Epithelial cell of esophagus (primary cell): ENCODE measurements around the gene CTDSP1.

ENCODE experiments used
- DNase-seq: peaks from one replicate; pipeline ENCODE4 v3.0.0; 2010; ENCODE audit warnings: low read depth
- H3K4me3 ChIP-seq: 2 replicates; pipeline ENCODE4 v1.5.1; 2011; ENCODE audit warnings: mild to moderate bottlenecking, low read length, control low read depth
- TF ChIP-seq, protein P1 (sequence below): IDR thresholded peaks from 2 replicates; pipeline ENCODE4 v1.5.1; 2011; ENCODE audit warnings: low read depth, mild to moderate bottlenecking, low read length, control low read depth, inconsistent platforms; ENCODE audit not compliant: insufficient read depth; ENCODE audit errors: missing control alignments

The CTDSP1 gene

DNA sequence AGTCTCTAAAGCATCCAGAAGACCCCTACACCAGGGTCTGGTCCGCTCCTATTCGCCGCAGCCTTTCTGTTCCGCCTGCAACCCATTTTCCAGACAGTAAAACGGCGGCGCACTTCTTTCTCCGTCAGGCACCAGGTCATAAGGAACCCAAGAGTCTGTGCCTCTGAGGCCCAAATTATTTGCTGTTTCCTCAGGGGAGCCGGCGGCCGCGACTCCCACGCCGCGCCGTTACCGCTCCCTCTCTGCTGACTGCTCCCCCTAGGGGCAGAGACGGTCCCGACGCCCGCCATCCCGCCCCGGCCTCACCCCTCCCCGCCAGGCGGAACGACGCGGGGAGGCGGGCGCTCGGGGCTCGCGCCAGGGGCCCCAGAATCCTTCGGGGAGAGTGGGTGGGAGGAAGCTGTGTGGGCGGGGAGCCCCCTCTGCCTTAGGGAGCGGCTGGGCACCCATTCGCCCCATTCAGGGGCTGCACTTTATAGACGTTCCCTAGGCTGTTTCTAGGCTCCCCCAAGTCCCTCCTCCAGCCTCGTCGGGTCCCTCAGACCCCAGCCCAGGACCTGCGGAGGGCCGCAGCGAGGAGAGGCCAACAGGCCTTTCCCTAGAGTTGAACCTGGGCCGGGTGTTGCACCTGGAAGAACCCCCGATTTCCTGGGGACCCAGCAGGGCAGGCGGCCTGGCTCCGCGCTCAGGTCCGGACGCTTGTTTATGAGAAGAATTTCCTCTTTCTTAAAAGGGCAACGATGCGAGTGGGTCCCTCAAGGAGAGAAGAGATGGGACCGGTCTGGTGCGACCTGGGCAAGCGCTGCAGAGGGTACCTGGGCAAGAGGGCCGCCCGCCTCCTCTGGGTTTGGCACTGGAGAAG is 3.6 kb upstream of the CTDSP1 start:
- DNase-seq: peak; percentile 95
- TF ChIP-seq, protein P1, sequence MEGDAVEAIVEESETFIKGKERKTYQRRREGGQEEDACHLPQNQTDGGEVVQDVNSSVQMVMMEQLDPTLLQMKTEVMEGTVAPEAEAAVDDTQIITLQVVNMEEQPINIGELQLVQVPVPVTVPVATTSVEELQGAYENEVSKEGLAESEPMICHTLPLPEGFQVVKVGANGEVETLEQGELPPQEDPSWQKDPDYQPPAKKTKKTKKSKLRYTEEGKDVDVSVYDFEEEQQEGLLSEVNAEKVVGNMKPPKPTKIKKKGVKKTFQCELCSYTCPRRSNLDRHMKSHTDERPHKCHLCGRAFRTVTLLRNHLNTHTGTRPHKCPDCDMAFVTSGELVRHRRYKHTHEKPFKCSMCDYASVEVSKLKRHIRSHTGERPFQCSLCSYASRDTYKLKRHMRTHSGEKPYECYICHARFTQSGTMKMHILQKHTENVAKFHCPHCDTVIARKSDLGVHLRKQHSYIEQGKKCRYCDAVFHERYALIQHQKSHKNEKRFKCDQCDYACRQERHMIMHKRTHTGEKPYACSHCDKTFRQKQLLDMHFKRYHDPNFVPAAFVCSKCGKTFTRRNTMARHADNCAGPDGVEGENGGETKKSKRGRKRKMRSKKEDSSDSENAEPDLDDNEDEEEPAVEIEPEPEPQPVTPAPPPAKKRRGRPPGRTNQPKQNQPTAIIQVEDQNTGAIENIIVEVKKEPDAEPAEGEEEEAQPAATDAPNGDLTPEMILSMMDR: peak; percentile 61
- peak overlapping the region; percentile 86 for H3K4me3 ChIP-seq

DNA sequence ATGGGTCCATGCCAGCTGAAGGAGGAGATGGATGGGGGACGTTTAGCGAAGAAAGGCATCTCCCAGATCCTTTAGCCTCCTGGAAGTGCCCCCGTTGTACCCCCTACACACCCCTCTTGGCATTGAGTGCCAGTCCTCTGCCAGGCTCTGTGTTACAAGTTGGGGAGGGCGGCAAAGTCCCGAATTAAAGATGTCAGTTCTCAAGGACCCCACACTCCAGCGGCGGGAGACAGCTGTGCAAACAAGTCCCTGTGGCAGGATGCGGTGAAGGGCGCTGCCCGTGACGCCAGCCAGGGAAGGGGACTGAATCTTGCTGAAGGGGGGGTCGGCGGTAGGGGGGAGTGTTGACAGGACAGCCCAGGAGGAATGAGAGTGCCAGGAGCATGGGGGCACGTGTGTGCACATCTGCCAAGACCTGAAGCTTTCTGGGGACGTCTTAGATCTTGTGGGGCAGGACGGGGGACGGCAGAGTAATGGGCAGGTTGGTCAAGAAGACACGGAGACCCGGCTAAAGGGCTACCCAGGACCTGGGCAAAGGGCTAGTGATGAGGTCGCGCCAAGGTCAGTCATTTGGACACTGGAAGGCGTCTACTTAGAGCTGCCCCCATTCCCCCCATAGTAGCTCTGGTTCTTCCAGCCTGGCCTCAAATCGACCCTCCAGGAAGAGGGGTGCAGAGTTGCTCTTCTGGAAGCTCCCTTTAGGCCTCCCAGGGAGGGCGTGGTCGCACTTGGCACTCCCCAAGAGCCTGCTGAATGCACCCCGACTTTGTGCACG is 2.8 kb upstream of the CTDSP1 start:
- peak overlapping the region; percentile 86 for H3K4me3 ChIP-seq
- TF ChIP-seq, protein P1: no peak
- peak; percentile 68 for DNase-seq

DNA sequence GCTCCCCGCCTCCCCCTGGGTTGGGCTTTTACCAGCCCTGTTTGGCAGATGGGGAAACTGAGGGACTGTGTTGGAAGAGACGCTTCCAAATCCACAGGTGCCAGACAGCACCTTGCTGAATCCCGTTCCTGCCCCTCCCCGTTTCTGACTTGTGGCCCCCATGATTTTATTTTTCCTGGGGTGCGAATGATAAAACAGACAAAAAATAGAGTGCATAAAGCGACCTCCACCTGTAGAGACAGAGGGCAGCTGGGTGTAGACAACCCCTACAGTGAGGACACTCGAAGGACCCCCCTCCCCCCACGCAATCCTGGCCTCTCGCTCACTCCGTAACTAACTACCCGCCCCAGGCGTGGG is 2.2 kb upstream of the CTDSP1 start:
- TF ChIP-seq, protein P1: no peak
- H3K4me3 ChIP-seq: peak overlapping the region; percentile 86
- no peak for DNase-seq

DNA sequence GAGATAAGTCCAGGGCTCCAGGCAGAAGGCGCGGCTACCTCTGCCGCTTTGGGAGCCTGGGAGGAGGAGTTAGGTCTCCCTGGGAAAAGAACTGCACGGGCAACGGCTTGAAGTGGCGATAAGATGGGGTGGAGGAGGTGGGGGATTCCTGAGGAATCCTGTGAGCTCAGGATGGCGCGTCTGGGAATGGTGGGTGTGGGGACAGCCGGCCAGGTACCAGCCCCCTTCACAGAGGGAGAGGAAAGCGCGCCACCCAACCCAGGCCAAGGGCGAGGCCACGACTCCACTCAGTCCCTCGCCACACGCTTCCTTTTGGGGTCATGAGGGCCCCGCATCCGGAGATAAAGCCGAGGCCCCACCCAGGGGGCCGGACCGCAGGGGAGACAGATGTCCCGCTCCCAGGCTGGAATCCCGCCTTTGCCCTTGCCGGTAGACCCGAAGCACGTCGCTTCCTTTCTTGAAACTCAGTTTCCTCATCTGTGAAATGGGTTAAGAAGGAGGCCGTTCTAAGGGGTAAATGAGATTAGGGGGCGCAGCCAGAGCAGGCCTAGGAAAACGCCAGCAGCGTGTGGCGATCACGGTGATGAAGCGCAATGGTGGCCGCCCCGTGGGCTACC is 1.7 kb upstream of the CTDSP1 start:
- H3K4me3 ChIP-seq: peak overlapping the region; percentile 86
- TF ChIP-seq, protein P1: no peak
- DNase-seq: peak; percentile 88

DNA sequence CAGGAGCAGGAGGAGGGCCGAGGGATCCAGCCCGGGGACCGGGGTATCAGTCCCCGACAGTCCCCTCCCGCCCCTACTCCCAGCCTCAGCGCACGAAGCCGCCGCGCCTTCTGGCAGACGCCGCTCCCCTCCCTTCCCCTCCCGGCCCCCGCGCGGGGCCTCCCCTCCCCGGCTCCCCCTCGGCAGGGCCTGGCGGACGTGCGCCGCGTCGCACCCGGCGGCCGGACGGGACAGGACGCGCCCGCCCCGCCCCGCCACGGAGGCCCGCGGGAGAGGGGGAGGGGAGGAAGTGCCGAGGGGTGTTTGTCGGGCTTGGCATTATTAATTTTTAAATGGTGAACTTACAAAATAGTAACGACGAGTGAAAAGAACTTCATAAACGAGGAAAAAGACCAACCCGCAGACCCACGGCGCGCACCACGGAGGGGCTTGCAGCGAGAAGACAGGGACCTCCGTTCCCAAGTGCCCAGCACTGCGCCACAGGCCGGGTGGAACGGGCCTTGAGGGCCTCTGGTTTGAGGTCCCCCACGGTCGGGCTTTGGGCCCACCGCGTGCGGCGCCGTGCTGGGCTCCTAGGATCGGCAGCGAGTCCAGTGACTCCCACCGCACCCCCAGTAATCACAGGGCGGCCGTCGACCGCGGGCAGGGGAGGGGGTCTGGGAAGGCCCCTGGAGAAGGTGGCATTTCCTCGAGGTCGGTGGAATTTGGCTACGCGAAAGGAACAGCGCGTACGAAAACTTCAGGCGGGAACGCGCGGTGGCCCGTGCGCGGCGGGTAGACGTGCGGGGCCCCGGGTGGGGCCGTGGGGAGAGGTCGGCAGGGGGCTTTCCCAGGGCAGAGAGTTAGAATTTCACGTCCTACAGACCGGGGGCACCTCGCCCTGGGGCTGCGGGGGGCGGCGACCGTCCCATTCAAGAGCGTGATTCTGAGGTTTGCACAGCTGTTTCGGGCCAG is 954 bp upstream of the CTDSP1 start:
- TF ChIP-seq, protein P1: no peak
- H3K4me3 ChIP-seq: peak overlapping the region; percentile 86
- peak; percentile 83 for DNase-seq
